NCI-H1092 (cell line): Measurements from ENCODE around the gene SMIM31.

ENCODE experiments used
- DNase-seq: peaks from one replicate; lab custom pipeline; 2025; lab: John Stamatoyannopoulos, UW

The SMIM31 gene

DNA sequence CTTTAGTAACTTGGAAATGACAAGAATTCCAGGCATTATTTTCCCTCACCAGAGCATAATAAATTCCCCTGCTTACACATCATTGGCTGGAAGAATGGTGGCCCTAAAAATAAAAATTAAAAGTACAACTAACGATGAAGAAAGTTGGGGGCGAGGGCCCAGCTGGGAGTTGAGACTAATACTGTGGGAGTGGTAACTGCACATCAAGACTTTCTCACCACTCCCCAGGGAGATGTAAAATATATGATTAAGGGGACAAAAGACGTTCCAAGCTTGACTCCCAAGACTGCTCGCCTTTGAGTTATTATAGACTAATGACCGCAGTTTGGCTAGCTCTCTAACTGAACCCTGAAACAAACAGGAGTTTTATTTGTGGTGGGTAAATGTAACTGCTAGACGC lies 30.0 kb downstream of the SMIM31 start:
- DNase-seq: no peak

DNA sequence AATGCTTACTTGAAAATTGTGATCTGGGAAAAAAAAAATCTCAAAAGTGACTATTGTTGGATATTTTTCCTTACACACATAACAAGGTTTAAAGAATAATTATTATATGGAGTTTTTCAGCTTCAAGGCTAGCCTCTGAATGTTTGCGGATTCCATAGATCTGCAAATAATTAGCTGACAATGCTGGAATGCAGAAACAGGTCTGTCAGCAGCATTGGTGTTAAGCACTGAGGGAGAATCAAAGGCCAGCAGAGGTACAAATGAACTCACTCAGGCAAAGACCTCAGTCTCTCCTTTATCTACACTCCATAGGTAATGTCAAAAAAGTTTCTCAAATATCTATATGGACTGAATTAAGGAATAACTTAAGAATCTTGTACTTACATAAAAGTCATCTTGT lies 35.1 kb downstream of the SMIM31 start:
- DNase-seq: no peak

GRCh38 chr4:164790249-164790648 lies 36.3 kb downstream of the SMIM31 start:
- no peak for DNase-seq

DNA sequence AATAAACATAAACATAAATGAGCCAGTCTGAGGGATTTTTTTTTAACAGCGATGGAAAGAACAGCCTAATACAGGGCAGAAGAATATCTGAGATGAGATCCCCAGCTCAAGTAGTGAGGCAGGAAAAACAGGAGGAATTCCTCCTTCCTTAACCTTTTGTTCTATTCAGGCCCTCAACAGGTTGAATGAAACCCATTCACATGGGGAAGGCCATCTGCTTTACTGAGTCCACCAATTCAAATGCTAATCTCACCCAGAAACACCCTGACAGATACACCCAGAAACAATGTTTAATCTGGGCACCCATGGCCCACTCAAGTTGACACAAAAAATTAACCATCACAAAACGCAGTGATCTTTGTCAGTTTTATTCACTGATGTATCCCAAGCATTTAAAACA lies 45.5 kb downstream of the SMIM31 start:
- DNase-seq: no peak

DNA sequence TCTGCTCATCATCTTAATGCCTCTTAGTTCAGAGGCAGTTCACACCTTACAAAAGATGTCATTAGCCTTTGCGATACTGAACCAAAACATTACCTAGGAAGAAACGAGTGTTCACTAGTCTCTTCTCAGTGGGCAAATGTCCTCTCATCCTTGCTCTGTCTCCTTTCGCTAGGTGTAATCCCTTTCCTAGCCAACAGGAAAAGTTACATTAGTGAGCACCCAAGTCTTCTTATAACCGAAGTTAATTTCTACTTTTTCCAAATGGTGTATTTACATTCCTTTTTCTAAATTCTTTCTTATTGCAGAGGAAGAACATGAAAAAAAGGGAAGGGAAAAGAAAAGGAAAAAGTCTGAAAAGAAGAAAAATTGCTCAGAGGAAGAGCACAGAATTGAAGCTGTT lies 46.9 kb downstream of the SMIM31 start:
- DNase-seq: no peak

GRCh38 chr4:164802301-164802901 lies 48.5 kb downstream of the SMIM31 start:
- no peak for DNase-seq

GRCh38 chr4:164803702-164804101 lies 49.8 kb downstream of the SMIM31 start:
- no peak for DNase-seq

DNA sequence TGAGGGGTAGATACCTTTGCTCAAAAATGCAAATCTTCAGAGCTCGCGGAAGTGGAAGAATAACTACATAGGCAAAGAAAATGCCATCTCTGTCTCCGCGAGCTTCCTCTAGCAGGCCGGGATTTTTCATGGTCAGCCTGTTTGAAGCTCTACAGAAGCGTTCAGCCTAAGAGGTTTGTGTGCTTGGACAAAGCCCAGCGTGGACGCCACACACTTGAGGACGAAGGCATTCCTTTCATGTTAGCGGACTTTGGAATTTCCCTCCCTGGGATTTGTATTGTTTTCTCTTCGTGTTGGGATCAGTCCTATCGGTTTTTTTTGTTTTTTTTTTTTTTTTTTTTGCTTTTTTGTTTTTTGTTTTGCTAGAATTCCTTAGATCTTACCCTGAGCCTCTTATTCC lies 53.7 kb downstream of the SMIM31 start:
- DNase-seq: no peak

DNA sequence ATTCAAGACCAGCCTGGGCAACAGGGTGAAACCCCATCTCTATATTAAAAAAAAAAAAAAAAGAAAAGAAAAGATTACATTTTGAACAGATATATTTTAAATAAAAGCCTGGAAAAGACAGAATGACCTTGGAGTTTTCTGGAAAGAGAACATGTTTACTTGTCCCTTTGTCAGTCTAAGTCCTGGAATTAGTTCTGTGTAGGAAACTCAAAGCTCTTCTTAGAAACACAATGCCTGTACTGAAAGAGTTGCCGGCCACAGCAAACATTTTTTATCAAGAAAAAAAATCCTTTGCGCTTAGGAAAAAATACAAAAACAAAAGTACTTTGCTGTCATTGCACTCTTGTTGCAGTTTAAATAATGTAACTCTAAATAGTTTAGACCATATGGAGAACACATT lies 59.6 kb downstream of the SMIM31 start:
- no peak for DNase-seq

DNA sequence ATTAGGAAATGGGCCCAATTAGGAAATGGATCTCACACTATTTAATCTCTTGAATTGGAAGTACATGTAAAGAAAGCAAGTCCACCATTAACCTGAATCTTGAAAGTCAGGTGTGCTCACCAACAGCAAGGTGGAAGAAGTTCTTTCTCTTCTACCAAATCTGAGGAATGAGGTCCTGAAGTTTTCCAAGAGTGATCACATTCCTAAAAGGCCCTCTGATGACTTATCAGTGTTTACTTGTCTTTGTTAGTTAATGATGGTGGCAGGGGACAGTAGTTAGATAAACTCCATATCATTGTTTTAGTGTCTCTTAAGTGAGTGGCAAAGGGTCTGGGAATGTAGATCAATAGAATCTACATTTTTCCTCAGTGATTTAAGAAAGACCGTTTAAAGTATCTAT lies 61.8 kb downstream of the SMIM31 start:
- DNase-seq: no peak

GRCh38 chr4:164819366-164819765 lies 65.4 kb downstream of the SMIM31 start:
- DNase-seq: no peak

- no peak for DNase-seq
Measured at GRCh38 chr4:164821711-164822110, 67.8 kb downstream of the SMIM31 start.

DNA sequence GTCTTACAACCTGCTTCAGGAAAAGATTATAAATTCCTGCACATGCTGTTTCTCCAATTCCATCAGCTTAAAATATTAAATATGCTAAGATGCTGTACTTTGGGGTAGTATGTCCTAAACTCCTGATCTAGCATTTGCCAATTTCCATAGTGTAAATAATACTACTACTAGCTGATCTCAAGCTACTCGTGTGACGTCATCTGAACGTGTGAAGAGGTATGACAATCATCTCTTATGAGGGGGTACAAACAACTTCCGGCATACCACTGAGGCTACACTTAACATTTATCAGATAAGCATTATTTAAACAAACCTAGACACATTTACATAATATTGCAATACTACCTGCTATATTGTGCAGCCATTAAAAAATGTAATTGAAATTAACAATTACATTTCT lies 70.7 kb downstream of the SMIM31 start:
- no peak for DNase-seq

DNA sequence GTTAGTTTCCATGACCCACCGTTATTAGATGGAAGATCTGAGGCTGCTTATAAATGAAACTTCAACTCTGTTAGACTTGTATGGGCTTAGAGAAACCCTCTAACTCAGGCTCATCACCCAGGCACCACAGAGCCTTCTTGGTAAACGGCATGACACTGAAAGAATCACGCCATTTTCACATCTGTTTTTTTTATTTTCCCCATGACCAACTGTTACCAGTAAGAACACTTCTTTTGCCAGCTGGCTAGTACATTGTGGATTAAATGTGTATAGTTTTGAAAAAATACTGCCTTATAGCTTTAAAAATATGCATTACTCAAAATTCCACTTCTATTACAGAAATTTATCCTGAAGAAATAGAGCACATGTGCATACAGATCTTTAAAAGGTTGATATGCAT lies 75.0 kb downstream of the SMIM31 start:
- DNase-seq: no peak

DNA sequence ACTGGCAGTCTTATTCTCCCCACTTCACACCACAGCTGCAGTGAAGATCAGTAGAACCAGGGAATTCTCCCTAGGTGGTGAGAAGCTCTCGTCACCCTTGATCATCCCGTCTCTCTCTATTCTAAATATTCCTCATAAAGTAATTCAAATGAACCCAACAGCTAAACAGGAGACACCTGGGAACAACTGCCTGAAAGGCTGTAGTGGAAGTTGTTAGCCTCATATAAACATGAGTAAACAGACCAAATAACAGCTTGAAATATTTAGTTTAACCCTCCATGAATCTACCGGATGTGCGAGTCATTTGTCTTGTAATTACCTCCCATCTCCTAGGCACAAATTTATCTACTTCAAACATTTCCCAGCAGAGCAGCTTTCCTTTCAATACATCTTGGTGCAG lies 92.6 kb downstream of the SMIM31 start:
- DNase-seq: no peak

DNA sequence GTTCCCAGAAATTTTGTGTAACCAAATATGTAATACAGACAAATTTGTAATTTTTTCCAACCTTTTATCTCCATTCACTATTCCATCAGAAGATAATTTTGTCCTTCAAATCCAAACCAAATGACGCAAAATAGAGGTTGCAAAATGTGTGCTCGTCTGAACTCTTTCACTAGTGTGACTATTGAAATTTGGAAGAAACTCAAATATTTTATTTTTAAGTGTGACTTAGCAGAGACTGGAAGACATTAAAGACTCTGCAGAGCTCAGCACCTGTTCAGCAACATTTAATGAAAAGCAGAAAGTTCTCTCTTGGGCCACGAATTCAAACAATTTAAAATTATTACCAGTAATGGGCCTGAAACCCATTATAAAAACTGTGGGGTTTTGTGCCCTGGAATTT lies 93.1 kb downstream of the SMIM31 start:
- no peak for DNase-seq

DNA sequence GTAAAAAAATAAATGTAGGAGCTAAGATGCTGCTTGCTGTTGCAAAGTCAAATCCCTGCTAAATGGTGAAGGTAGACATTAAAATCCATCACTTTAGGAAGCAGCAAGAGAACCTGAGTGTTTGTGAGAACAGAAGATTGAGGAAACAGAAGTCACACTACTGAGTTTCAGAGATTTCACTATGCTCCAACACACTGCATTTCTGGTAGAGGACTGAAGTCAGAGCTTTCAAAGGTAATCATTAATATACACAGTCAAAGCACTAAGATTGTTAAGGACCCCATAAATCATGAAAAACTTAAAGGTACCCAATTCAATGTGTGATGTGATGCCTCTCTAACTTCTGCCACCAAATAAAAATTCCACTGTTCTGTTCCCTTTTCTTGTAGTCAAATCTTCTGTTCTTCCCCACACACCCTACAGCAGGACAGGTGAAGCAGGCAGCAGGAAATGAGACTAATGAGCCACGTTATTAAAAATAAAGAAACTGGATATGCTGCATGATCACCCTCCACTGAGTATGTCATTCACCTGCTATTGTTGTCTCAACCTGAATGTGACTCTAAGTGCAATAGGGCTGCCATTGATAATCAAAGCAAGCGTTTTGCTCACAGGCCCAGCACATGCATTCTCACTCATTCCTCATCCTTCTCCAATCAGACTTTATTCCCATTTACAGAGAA lies 94.2 kb downstream of the SMIM31 start:
- DNase-seq: no peak
